A549 (cell line): ENCODE measurements around the gene BTG4. TPM values are rescaled to one million over a fixed set of nuclear protein-coding genes. Genes with fewer than 3 reads are reported as not detected.

ENCODE experiments used
- ATAC-seq, 2 experiments: fragments of 200-7000 bp in 1 of 2; fragments of >200 bp in 1 of 2; cut with Nextera tagmentation in 1 of 2; cut with Tn5 transposase in 1 of 2; 3 replicates each; pipeline versions ENCODE4 v1.8.0 to v1.9.1; 2018 to 2020; ENCODE audit warnings: mild to moderate bottlenecking in 1 of 2, moderate library complexity in 1 of 2
- CTCF ChIA-PET: fragments of 300-600 bp; sonication (Branson Sonifier 250); formaldehyde crosslinking; extraction: SDS; loops from one replicate; lab custom pipeline; 2021; ENCODE audit warnings: antibody characterized with exemption, inconsistent platforms; lab: Yijun Ruan, JAX
- POLR2A ChIA-PET: fragments of 350-600 bp; formaldehyde crosslinking; extraction: SDS; loops from one replicate; lab custom pipeline; 2021; ENCODE audit warnings: antibody characterized with exemption, inconsistent platforms; lab: Yijun Ruan, JAX
- DNase-seq, 2 experiments: peaks; one replicate each; pipeline versions ENCODE4 v3.0.0 to v3.0.0-alpha.2; 2011 to 2016; ENCODE audit warnings: low read depth in 1 of 2, low spot score in 1 of 2
- FAIRE-seq: peaks from 2 replicates; lab custom pipeline; 2011; peaks lifted over from hg19 to GRCh38; lab: Jason Lieb, UNC
- H3K27ac ChIP-seq, 2 experiments: fragments of >200 bp; sonication (Bioruptor Twin); formaldehyde crosslinking; 3 replicates each; pipeline ENCODE4 v1.5.1; 2016 to 2017
- H3K4me1 ChIP-seq: fragments of >200 bp; sonication (Bioruptor Twin); formaldehyde crosslinking; 3 replicates; pipeline ENCODE4 v1.6.1; 2016
- H3K4me2 ChIP-seq: fragments of >200 bp; sonication (Bioruptor Twin); formaldehyde crosslinking; 3 replicates; pipeline ENCODE4 v1.6.1; 2016
- H3K4me3 ChIP-seq: fragments of >200 bp; sonication (Bioruptor Twin); formaldehyde crosslinking; 3 replicates; pipeline ENCODE4 v1.5.1; 2016
- H3K9me3 ChIP-seq: fragments of >200 bp; sonication (Bioruptor Twin); formaldehyde crosslinking; 3 replicates; pipeline ENCODE4 v1.6.1; 2016
- ATOH8 ChIP-seq: fragments of 250-450 bp; sonication (Bioruptor Pico); IDR thresholded peaks from 2 replicates; pipeline ENCODE4 v1.5.0; 2020; ENCODE audit warnings: low read depth, mild to moderate bottlenecking, moderate library complexity
- BHLHE40 ChIP-seq: IDR thresholded peaks from 2 replicates; pipeline ENCODE4 v1.6.1; 2012; ENCODE audit warnings: low read depth, low read length, inconsistent platforms
- CBX8 ChIP-seq: fragments of 200-600 bp; sonication (generic); IDR thresholded peaks from 2 replicates; pipeline ENCODE4 v1.6.1; 2016
- CEBPB ChIP-seq, 2 experiments: fragments of >200 bp in 1 of 2; sonication (Bioruptor Twin) in 1 of 2; formaldehyde crosslinking in 1 of 2; IDR thresholded peaks; 2 replicates each; pipeline ENCODE4 v1.6.1; 2012 to 2016
- CTCF ChIP-seq: fragments of >200 bp; sonication (Bioruptor Twin); formaldehyde crosslinking; IDR thresholded peaks from 3 replicates; pipeline ENCODE4 v1.5.1; 2016
- E2F6 ChIP-seq: IDR thresholded peaks from 2 replicates; pipeline ENCODE4 v1.6.1; 2012; ENCODE audit warnings: low read depth, borderline replicate concordance
- EHMT2 ChIP-seq: fragments of 200-600 bp; sonication (generic); IDR thresholded peaks from 2 replicates; pipeline ENCODE4 v1.6.1; 2016; ENCODE audit warnings: antibody characterized with exemption, low read depth, mild to moderate bottlenecking, moderate library complexity
- ESRRA ChIP-seq: fragments of 150-350 bp; IDR thresholded peaks from 2 replicates; pipeline ENCODE4 v1.6.1; 2014; ENCODE audit warnings: mild to moderate bottlenecking, low read length, borderline replicate concordance
- FOSB ChIP-seq: fragments of 250-450 bp; sonication (Bioruptor Pico); IDR thresholded peaks from 2 replicates; pipeline ENCODE4 v1.5.0; 2020; ENCODE audit warnings: mild to moderate bottlenecking, moderate library complexity
- FOSL2 ChIP-seq, 2 experiments: fragments of 450-650 bp in 1 of 2; fragments of >200 bp in 1 of 2; sonication (Bioruptor Twin) in 1 of 2; formaldehyde crosslinking; IDR thresholded peaks; 2 replicates each; pipeline versions ENCODE4 v1.5.0 to v1.6.1; 2016 to 2020; ENCODE audit warnings: mild to moderate bottlenecking in 1 of 2, moderate library complexity in 1 of 2
- HDAC2 ChIP-seq: fragments of 200-600 bp; sonication (generic); IDR thresholded peaks from 2 replicates; pipeline ENCODE4 v1.6.1; 2016
- HEYL ChIP-seq: fragments of 250-450 bp; sonication (Bioruptor Pico); IDR thresholded peaks from 2 replicates; pipeline ENCODE4 v1.8.0; 2021; ENCODE audit warnings: mild to moderate bottlenecking, moderate library complexity
- JUN ChIP-seq, 2 experiments: fragments of >200 bp; sonication (Bioruptor Twin); formaldehyde crosslinking; IDR thresholded peaks; 2 replicates in 1 of 2; 3 replicates in 1 of 2; pipeline ENCODE4 v1.6.1; 2016 to 2017
- KDM1A ChIP-seq: fragments of 200-600 bp; sonication (generic); IDR thresholded peaks from 2 replicates; pipeline ENCODE4 v1.6.1; 2016; ENCODE audit warnings: low read depth, mild to moderate bottlenecking
- KDM5A ChIP-seq: fragments of 200-600 bp; sonication (generic); IDR thresholded peaks from 2 replicates; pipeline ENCODE4 v1.6.1; 2016; ENCODE audit warnings: antibody characterized with exemption, mild to moderate bottlenecking
- MAX ChIP-seq: IDR thresholded peaks from 2 replicates; pipeline ENCODE4 v1.6.1; 2012
- NFE2L2 ChIP-seq: fragments of 150-350 bp; conservative IDR thresholded peaks from 2 replicates; pipeline ENCODE4 v1.6.1; 2014; ENCODE audit warnings: low read length
- NPAS2 ChIP-seq: fragments of 250-450 bp; sonication (Bioruptor Pico); IDR thresholded peaks from 2 replicates; pipeline ENCODE4 v1.8.0; 2022; ENCODE audit warnings: mild to moderate bottlenecking, moderate library complexity, borderline replicate concordance
- NR3C1 ChIP-seq: fragments of >200 bp; sonication (Bioruptor Twin); formaldehyde crosslinking; IDR thresholded peaks from 3 replicates; pipeline ENCODE4 v1.6.1; 2017
- POLR2AphosphoS2 ChIP-seq: conservative IDR thresholded peaks from 2 replicates; pipeline ENCODE4 v1.6.1; 2012; ENCODE audit warnings: low read length, improper control_type of control experiment, inconsistent platforms
- RARB ChIP-seq: fragments of 250-450 bp; sonication (Bioruptor Pico); IDR thresholded peaks from 2 replicates; pipeline ENCODE4 v1.8.0; 2021; ENCODE audit warnings: mild to moderate bottlenecking, moderate library complexity
- SMC3 ChIP-seq: fragments of >200 bp; sonication (Bioruptor Twin); formaldehyde crosslinking; IDR thresholded peaks from 3 replicates; pipeline ENCODE4 v1.6.1; 2018; ENCODE audit warnings: inconsistent platforms
- SREBF2 ChIP-seq: fragments of 450-650 bp; IDR thresholded peaks from 2 replicates; pipeline ENCODE4 v1.6.1; 2014; ENCODE audit warnings: mild to moderate bottlenecking, moderate library complexity
- USF2 ChIP-seq: fragments of 450-650 bp; IDR thresholded peaks from 2 replicates; pipeline ENCODE4 v1.6.1; 2014; ENCODE audit warnings: antibody characterized with exemption
- ZC3H11A ChIP-seq: fragments of 450-650 bp; IDR thresholded peaks from 2 replicates; pipeline ENCODE4 v1.6.1; 2014; ENCODE audit warnings: antibody characterized with exemption, mild to moderate bottlenecking
- ZNF302 ChIP-seq: fragments of 250-450 bp; sonication (Bioruptor Pico); IDR thresholded peaks from 2 replicates; pipeline ENCODE4 v1.9.0; 2021; ENCODE audit warnings: inconsistent platforms, mild to moderate bottlenecking, moderate library complexity
- polyA plus RNA-seq, 4 experiments: library from polyadenylated mRNA; depleted of rRNA in 3 of 4; stranded (reverse); fragments of >200 nt; fragmentation: RNase III in 1 of 4; extraction: RNeasy Plus Mini Kit Qiagen cat#74134 plus additional on column Dnase treatment in 1 of 4; gene quantifications; 2 replicates in 3 of 4; 3 replicates in 1 of 4; pipeline ENCODE4 v1.2.3, GENCODE V29; 2011 to 2017
- TF ChIP-seq, protein P1 (sequence below): fragments of 250-450 bp; sonication (Bioruptor Pico); IDR thresholded peaks from 2 replicates; pipeline ENCODE4 v1.5.0; 2021; ENCODE audit warnings: mild to moderate bottlenecking, moderate library complexity, borderline replicate concordance

Gene BTG4
- polyA plus RNA-seq, 2 of the 4 experiments (the other 2 are of a cell fraction): 0.23 to 0.36 TPM

- H3K27ac ChIP-seq: no peak overlapping the region
- no peak for FAIRE-seq
Observed at GRCh38 chr11:111555255-111555654, 43.1 kb upstream of the BTG4 start.

GRCh38 chr11:111554532-111554931 is 42.3 kb upstream of the BTG4 start:
- DNase-seq (no peak), FAIRE-seq (no peak), ATAC-seq (no peak)
- no peak overlapping the region for H3K4me3 ChIP-seq
- CTCF ChIA-PET: interaction anchor here (0.9 to 1.2 kb wide), 2 partner anchors 23 to 102 kb away, joined by 3 read pairs; no protein-coding TSS in a partner anchor
- POLR2A ChIA-PET: no interaction called here
- H3K9me3 ChIP-seq: peaks cover 12% of the 10 kb centered on the region; the same call in 2 of the 3 replicates
- peaks cover 15% of the 10 kb centered on the region for H3K4me1 ChIP-seq
- 0 out of 3 replicates have a peak overlapping the region, but pooled peaks have one; percentile 4 for H3K4me2 ChIP-seq
- peak overlapping the region in 1 of 2 experiments; percentile 45; a peak in 1 of 6 replicates for H3K27ac ChIP-seq
- TF ChIP-seq EHMT2 (no peak), CBX8 (no peak), SMC3 (no peak), E2F6 (no peak), CEBPB (IDR thresholded peaks at IDR 0.05) (no peak), ATOH8 (no peak), MAX (no peak)
- TF ChIP-seq, protein P1, sequence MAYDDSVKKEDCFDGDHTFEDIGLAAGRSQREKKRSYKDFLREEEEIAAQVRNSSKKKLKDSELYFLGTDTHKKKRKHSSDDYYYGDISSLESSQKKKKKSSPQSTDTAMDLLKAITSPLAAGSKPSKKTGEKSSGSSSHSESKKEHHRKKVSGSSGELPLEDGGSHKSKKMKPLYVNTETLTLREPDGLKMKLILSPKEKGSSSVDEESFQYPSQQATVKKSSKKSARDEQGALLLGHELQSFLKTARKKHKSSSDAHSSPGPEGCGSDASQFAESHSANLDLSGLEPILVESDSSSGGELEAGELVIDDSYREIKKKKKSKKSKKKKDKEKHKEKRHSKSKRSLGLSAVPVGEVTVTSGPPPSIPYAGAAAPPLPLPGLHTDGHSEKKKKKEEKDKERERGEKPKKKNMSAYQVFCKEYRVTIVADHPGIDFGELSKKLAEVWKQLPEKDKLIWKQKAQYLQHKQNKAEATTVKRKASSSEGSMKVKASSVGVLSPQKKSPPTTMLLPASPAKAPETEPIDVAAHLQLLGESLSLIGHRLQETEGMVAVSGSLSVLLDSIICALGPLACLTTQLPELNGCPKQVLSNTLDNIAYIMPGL (CRISPR knock-in tag): no peak

More at GRCh38 chr11:111555255-111555654, 43.1 kb upstream of the BTG4 start:
- Histone ChIP-seq H3K4me2 (no peak overlapping the region), H3K4me3 (no peak overlapping the region), H3K4me1 (peaks cover 15% of the 10 kb centered on the region), H3K9me3 (peaks cover 12% of the 10 kb centered on the region; the same call in 2 of the 3 replicates)
- CTCF ChIA-PET: interaction anchor here (0.9 to 1.4 kb wide), 3 partner anchors 24 to 222 kb away, joined by 3 to 4 read pairs (median 3); no protein-coding TSS in a partner anchor
- POLR2A ChIA-PET: no interaction called here
- no peak for DNase-seq
- ATAC-seq: no peak
- TF ChIP-seq HDAC2 (no peak), CTCF (no peak), KDM5A (no peak), KDM1A (no peak), POLR2AphosphoS2 (no peak), ZC3H11A (no peak), NPAS2 (CRISPR knock-in tag) (no peak), USF2 (no peak), NFE2L2 (no peak), BHLHE40 (no peak), ZNF302 (CRISPR knock-in tag) (no peak), FOSL2 (IDR thresholded peaks at IDR 0.05) (no peak), FOSL2 (CRISPR knock-in tag; IDR thresholded peaks at IDR 0.05) (no peak), RARB (CRISPR knock-in tag) (no peak), HEYL (CRISPR knock-in tag) (no peak), SREBF2 (no peak), ESRRA (no peak), ATOH8 (no peak), NR3C1 (no peak), JUN (IDR thresholded peaks at IDR 0.05) (no peak), FOSB (CRISPR knock-in tag) (no peak)
